GM23338 (cell line): Measurements from ENCODE around the gene EFCAB8. TPM values are rescaled to one million over a fixed set of nuclear protein-coding genes. Genes with fewer than 3 reads are reported as not detected.

ENCODE experiments used
- ATAC-seq: fragments of 200-7000 bp; cut with Tn5 transposase; 3 replicates; pipeline ENCODE4 v1.9.1; 2020
- DNase-seq: peaks from one replicate; pipeline ENCODE4 v3.0.0-alpha.2; 2015; ENCODE audit warnings: low spot score
- H2AFZ ChIP-seq: fragments of 200-600 bp; sonication (generic); 2 replicates; pipeline ENCODE4 v1.8.0; 2016; ENCODE audit warnings: antibody characterized with exemption, mild to moderate bottlenecking, moderate library complexity
- H3F3A ChIP-seq: fragments of 200-600 bp; sonication (generic); replicated peaks from 2 replicates; pipeline ENCODE4 v1.8.0; 2017; ENCODE audit warnings: antibody characterized with exemption, mixed run types, low read depth
- H3K27ac ChIP-seq: fragments of 200-600 bp; sonication (generic); 2 replicates; pipeline ENCODE4 v1.6.1; 2016; ENCODE audit warnings: low read depth
- H3K27me3 ChIP-seq: fragments of 200-600 bp; sonication (generic); 2 replicates; pipeline ENCODE4 v1.8.0; 2016; ENCODE audit warnings: mild to moderate bottlenecking, mixed run types, moderate library complexity; ENCODE audit not compliant: insufficient read depth
- H3K36me3 ChIP-seq: fragments of 200-600 bp; sonication (generic); 2 replicates; pipeline ENCODE4 v1.8.0; 2016; ENCODE audit warnings: mild to moderate bottlenecking; ENCODE audit not compliant: insufficient read depth
- H3K4me1 ChIP-seq: fragments of 200-600 bp; sonication (generic); 2 replicates; pipeline ENCODE4 v1.8.0; 2016; ENCODE audit warnings: mild to moderate bottlenecking, moderate library complexity; ENCODE audit not compliant: insufficient read depth
- H3K4me2 ChIP-seq: fragments of 200-600 bp; sonication (generic); 2 replicates; pipeline ENCODE4 v1.7.1; 2017; ENCODE audit warnings: mixed run types
- H3K4me3 ChIP-seq: fragments of 200-600 bp; sonication (generic); 2 replicates; pipeline ENCODE4 v1.6.1; 2016; ENCODE audit warnings: mixed run types
- H3K79me2 ChIP-seq: fragments of 200-600 bp; sonication (generic); replicated peaks from 2 replicates; pipeline ENCODE4 v1.8.0; 2017; ENCODE audit warnings: mild to moderate bottlenecking; ENCODE audit not compliant: insufficient read depth
- H3K9me2 ChIP-seq: fragments of 200-600 bp; sonication (generic); 2 replicates; pipeline ENCODE4 v1.8.0; 2017; ENCODE audit not compliant: insufficient read depth
- H4K20me1 ChIP-seq: fragments of 200-600 bp; sonication (generic); replicated peaks from 2 replicates; pipeline ENCODE4 v1.8.0; 2017; ENCODE audit warnings: mild to moderate bottlenecking; ENCODE audit not compliant: insufficient read depth
- H3K27ac Mint-ChIP-seq: 2 replicates; pipeline ENCODE4 v1.8.0; 2020; ENCODE audit warnings: inconsistent platforms, mild to moderate bottlenecking, moderate library complexity, mixed read lengths
- H3K27me3 Mint-ChIP-seq: 3 replicates; pipeline ENCODE4 v1.8.0; 2022; ENCODE audit warnings: low read depth, mild to moderate bottlenecking, moderate library complexity, mixed read lengths, inconsistent platforms; ENCODE audit not compliant: insufficient read depth, poor library complexity
- H3K36me3 Mint-ChIP-seq: 3 replicates; pipeline ENCODE4 v1.8.0; 2021; ENCODE audit warnings: low read depth, mild to moderate bottlenecking, inconsistent platforms, moderate library complexity, mixed read lengths
- H3K4me1 Mint-ChIP-seq: 3 replicates; pipeline ENCODE4 v1.8.0; 2020; ENCODE audit warnings: mild to moderate bottlenecking, inconsistent platforms, mixed read lengths
- H3K4me3 Mint-ChIP-seq: 3 replicates; pipeline ENCODE4 v1.8.0; 2021; ENCODE audit warnings: moderate library complexity, mild to moderate bottlenecking, inconsistent platforms, mixed read lengths
- H3K9me3 Mint-ChIP-seq: 3 replicates; pipeline ENCODE4 v1.8.0; 2020; ENCODE audit warnings: moderate library complexity, mild to moderate bottlenecking, inconsistent platforms, mixed read lengths
- CREB1 ChIP-seq: fragments of 250-450 bp; sonication (Bioruptor Pico); IDR thresholded peaks from 2 replicates; pipeline ENCODE4 v1.5.0; 2020; ENCODE audit warnings: low read depth, mild to moderate bottlenecking, moderate library complexity
- CTCF ChIP-seq, 2 experiments: fragments of 200-600 bp in 1 of 2; sonication (generic) in 1 of 2; conservative IDR thresholded peaks; 2 replicates each; pipeline versions ENCODE4 v1.5.1 to v1.6.1; 2016 to 2017; ENCODE audit warnings: antibody characterized with exemption in 2 of 2, low read depth in 2 of 2, mild to moderate bottlenecking in 2 of 2, moderate library complexity in 1 of 2
- EZH2 ChIP-seq: fragments of 200-600 bp; sonication (generic); IDR thresholded peaks from one replicate; pipeline ENCODE4 v1.8.0; 2017; ENCODE audit warnings: antibody characterized with exemption, mild to moderate bottlenecking, low read depth; ENCODE audit not compliant: unreplicated experiment
- EZH2phosphoT487 ChIP-seq: fragments of 200-600 bp; sonication (generic); IDR thresholded peaks from one replicate; pipeline ENCODE4 v1.8.1; 2018; ENCODE audit warnings: antibody characterized with exemption; ENCODE audit not compliant: unreplicated experiment
- JUNB ChIP-seq: IDR thresholded peaks from one replicate; pipeline ENCODE4 v1.6.1; 2016; ENCODE audit warnings: antibody characterized with exemption; ENCODE audit not compliant: unreplicated experiment
- NANOG ChIP-seq: IDR thresholded peaks from 2 replicates; pipeline ENCODE4 v1.6.1; 2016; ENCODE audit warnings: antibody characterized with exemption, borderline replicate concordance
- POLR2AphosphoS5 ChIP-seq: IDR thresholded peaks from 2 replicates; pipeline ENCODE4 v1.6.1; 2016; ENCODE audit warnings: antibody characterized with exemption, low read depth
- REST ChIP-seq: IDR thresholded peaks from one replicate; pipeline ENCODE4 v1.6.1; 2018; ENCODE audit warnings: antibody characterized with exemption; ENCODE audit not compliant: unreplicated experiment
- STAT1 ChIP-seq: IDR thresholded peaks from one replicate; pipeline ENCODE4 v1.6.1; 2016; ENCODE audit warnings: antibody characterized with exemption; ENCODE audit not compliant: unreplicated experiment
- ZNF114 ChIP-seq: fragments of 250-450 bp; sonication (Bioruptor Pico); IDR thresholded peaks from 2 replicates; pipeline ENCODE4 v1.5.0; 2020; ENCODE audit warnings: mild to moderate bottlenecking, moderate library complexity
- ZNF331 ChIP-seq: fragments of 250-450 bp; sonication (Bioruptor Pico); IDR thresholded peaks from 2 replicates; pipeline ENCODE4 v1.5.0; 2020; ENCODE audit warnings: low read depth, mild to moderate bottlenecking, moderate library complexity
- ZNF462 ChIP-seq: fragments of 250-450 bp; sonication (Bioruptor Pico); IDR thresholded peaks from 2 replicates; pipeline ENCODE4 v1.5.0; 2020; ENCODE audit warnings: mild to moderate bottlenecking, moderate library complexity
- polyA plus RNA-seq: library from polyadenylated mRNA; unstranded; fragments of >200 nt; fragmentation: Nextera tagmentation; extraction: Ambion mirVana; gene quantifications from 2 replicates; pipeline ENCODE4 v1.2.1, GENCODE V29; 2016
- total RNA-seq: library from RNA; depleted of rRNA; stranded (reverse); fragments of >200 nt; shearing (Covaris generic); gene quantifications from 2 replicates; pipeline ENCODE4 v1.2.3, GENCODE V29; 2014
- TF ChIP-seq, protein P1 (sequence below): IDR thresholded peaks from 2 replicates; pipeline ENCODE4 v1.6.1; 2016; ENCODE audit warnings: antibody characterized with exemption

Gene EFCAB8
- total and polyA plus RNA-seq, 2 experiments from 2014 or later = 0.35 TPM; not detected in 1

DNA sequence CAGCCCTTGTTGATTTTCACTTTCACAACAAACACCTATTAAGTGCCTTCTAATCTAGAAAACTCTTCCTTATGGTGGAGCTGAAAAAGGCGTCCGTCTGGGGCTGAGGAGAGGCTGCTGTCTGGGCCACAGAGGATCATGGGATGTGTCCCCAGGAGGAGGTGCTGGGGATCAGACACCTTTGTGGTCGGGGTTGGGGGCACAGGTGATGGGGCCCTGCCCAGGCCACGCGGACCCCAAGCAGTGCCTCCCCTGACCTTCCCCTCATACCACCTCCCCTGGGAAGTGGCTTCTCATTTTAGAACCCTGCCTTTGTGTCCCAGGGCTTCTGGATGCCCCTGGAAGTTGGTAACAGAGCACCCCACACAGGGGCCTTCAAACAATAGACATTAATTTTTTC, 104.5 kb downstream of the EFCAB8 start:
- peaks cover 8% of the 10 kb centered on the region for H3K27me3 Mint-ChIP-seq
- no peak for ATAC-seq
- Histone ChIP-seq H3K4me2 (no peak overlapping the region), H3K4me3 (no peak overlapping the region), H3K9me2 (0 out of 2 replicates have a peak, but pooled peaks cover 3% of the 10 kb centered on the region), H3K27ac (no peak overlapping the region), H3K79me2 (no peaks in the 10 kb centered on the region), H3K27me3 (no peaks in the 10 kb centered on the region), H3K4me1 (no peaks in the 10 kb centered on the region), H3F3A (no peaks in the 10 kb centered on the region), H2AFZ (no peak overlapping the region), H4K20me1 (no peaks in the 10 kb centered on the region), H3K36me3 (no peaks in the 10 kb centered on the region)
- H3K4me1 Mint-ChIP-seq = 0 out of 3 replicates have a peak, but pooled peaks cover 5% of the 10 kb centered on the region
- no peak overlapping the region for H3K4me3 Mint-ChIP-seq
- peaks cover 2% of the 10 kb centered on the region for H3K9me3 Mint-ChIP-seq
- no peak overlapping the region for H3K27ac Mint-ChIP-seq
- DNase-seq = no peak
- H3K36me3 Mint-ChIP-seq = peaks cover 2% of the 10 kb centered on the region; the same call in 1 of the 3 replicates
- no peak for TF ChIP-seq ZNF331 (CRISPR knock-in tag)
- TF ChIP-seq POLR2AphosphoS5 = no peak
- TF ChIP-seq ZNF462 = no peak
- TF ChIP-seq JUNB = no peak
- no peak for TF ChIP-seq CREB1 (CRISPR knock-in tag)
- TF ChIP-seq CTCF (conservative IDR thresholded peaks at IDR 0.05; ENCODE audit: low read depth in 2 of 2) = no peak
- no peak for TF ChIP-seq NANOG
- no peak for TF ChIP-seq EZH2phosphoT487
- TF ChIP-seq EZH2 = no peak
- TF ChIP-seq ZNF114 (CRISPR knock-in tag) = no peak
- TF ChIP-seq, protein P1, sequence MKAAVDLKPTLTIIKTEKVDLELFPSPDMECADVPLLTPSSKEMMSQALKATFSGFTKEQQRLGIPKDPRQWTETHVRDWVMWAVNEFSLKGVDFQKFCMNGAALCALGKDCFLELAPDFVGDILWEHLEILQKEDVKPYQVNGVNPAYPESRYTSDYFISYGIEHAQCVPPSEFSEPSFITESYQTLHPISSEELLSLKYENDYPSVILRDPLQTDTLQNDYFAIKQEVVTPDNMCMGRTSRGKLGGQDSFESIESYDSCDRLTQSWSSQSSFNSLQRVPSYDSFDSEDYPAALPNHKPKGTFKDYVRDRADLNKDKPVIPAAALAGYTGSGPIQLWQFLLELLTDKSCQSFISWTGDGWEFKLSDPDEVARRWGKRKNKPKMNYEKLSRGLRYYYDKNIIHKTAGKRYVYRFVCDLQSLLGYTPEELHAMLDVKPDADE = no peak
- no peak for TF ChIP-seq REST
- TF ChIP-seq STAT1 = no peak
